Lower lobe of right lung (tissue), 2 donors: ENCODE measurements around the gene ST7. TPM values are rescaled to one million over a fixed set of nuclear protein-coding genes. Genes with fewer than 3 reads are reported as not detected.

Source experiments
- ATAC-seq, 2 donors: fragments of 200-7000 bp; cut with Tn5 transposase; one replicate each; pipeline ENCODE4 v1.9.1; 2020 to 2022; ENCODE audit warnings: mild to moderate bottlenecking in 2 of 2, moderate library complexity in 2 of 2
- DNase-seq: peaks from one replicate; pipeline ENCODE4 v3.0.0-alpha.2; 2020
- H3K27ac ChIP-seq: fragments of 200-600 bp; one replicate; pipeline ENCODE4 v1.8.0; 2022
- H3K27me3 ChIP-seq: fragments of 200-600 bp; one replicate; pipeline ENCODE4 v1.8.0; 2022; ENCODE audit warnings: low read depth
- H3K36me3 ChIP-seq: fragments of 200-600 bp; one replicate; pipeline ENCODE4 v1.8.0; 2022; ENCODE audit warnings: mild to moderate bottlenecking
- H3K4me1 ChIP-seq: fragments of 200-600 bp; one replicate; pipeline ENCODE4 v1.8.0; 2022
- H3K4me3 ChIP-seq: fragments of 200-600 bp; one replicate; pipeline ENCODE4 v1.8.0; 2022; ENCODE audit warnings: mild to moderate bottlenecking
- H3K9me3 ChIP-seq: fragments of 200-600 bp; one replicate; pipeline ENCODE4 v1.8.0; 2022
- CTCF ChIP-seq: fragments of 200-600 bp; IDR thresholded peaks from one replicate; pipeline ENCODE4 v1.8.0; 2022; ENCODE audit warnings: antibody characterized with exemption, mild to moderate bottlenecking
- intact Hi-C: fragments of 100-400 bp; cut with DNase I; formaldehyde crosslinking; loops from one replicate; pipeline ENCODE4 v1.11.0; 2022
- total RNA-seq: library from RNA; stranded (reverse); fragmentation: NEBNext Ultra II Directional; extraction: Animal tissue kit (Norgen Biotek cat#: 25700); gene quantifications from one replicate; pipeline ENCODE4 v1.2.1, GENCODE V29; 2021
- donor health status: DM: no; HTN: yes; CAD: no; lungs with severe emphysema.

Gene ST7
- total RNA-seq, 1 donor from 2014 or later, result 51.1 TPM

- no peaks in the 10 kb centered on the region for H3K27me3 ChIP-seq
- H3K27ac ChIP-seq, result no peak overlapping the region
- DNase-seq (no peak), ATAC-seq (no peak)
- no peak overlapping the region for H3K4me3 ChIP-seq
- no peaks in the 10 kb centered on the region for H3K9me3 ChIP-seq
- intact Hi-C loops, result no loop called here
- TF ChIP-seq CTCF, result no peak
- peaks cover 34% of the 10 kb centered on the region for H3K4me1 ChIP-seq
- H3K36me3 ChIP-seq, result no peaks in the 10 kb centered on the region
Observed at GRCh38 chr7:117006907-117007684, 53.8 kb downstream of the ST7 start.

- Histone ChIP-seq H3K27ac (no peak overlapping the region), H3K4me1 (peaks cover 35% of the 10 kb centered on the region), H3K9me3 (no peaks in the 10 kb centered on the region), H3K27me3 (no peaks in the 10 kb centered on the region), H3K4me3 (no peak overlapping the region), H3K36me3 (no peaks in the 10 kb centered on the region)
- ATAC-seq (no peak), DNase-seq (no peak)
- TF ChIP-seq CTCF, result no peak
- intact Hi-C loops, result no loop called here
Observed at GRCh38 chr7:117008118-117008885, 55.0 kb downstream of the ST7 start.

- Histone ChIP-seq H3K27ac (no peak overlapping the region), H3K9me3 (no peaks in the 10 kb centered on the region), H3K4me3 (no peak overlapping the region), H3K36me3 (no peaks in the 10 kb centered on the region), H3K27me3 (no peaks in the 10 kb centered on the region), H3K4me1 (peaks cover 36% of the 10 kb centered on the region)
- intact Hi-C loops, result no loop called here
- no peak for TF ChIP-seq CTCF
- DNase-seq, result no peak
- no peak for ATAC-seq
Observed at GRCh38 chr7:117008886-117009531, 55.7 kb downstream of the ST7 start.

GRCh38 chr7:117009705-117010361 is 56.5 kb downstream of the ST7 start:
- H3K36me3 ChIP-seq, result no peaks in the 10 kb centered on the region
- H3K27me3 ChIP-seq, result no peaks in the 10 kb centered on the region
- H3K27ac ChIP-seq, result no peak overlapping the region
- no peak overlapping the region for H3K4me3 ChIP-seq
- no peak for DNase-seq
- no peaks in the 10 kb centered on the region for H3K9me3 ChIP-seq
- peaks cover 45% of the 10 kb centered on the region for H3K4me1 ChIP-seq
- ATAC-seq, result no peak
- TF ChIP-seq CTCF, result no peak
- intact Hi-C loops, result no loop called here

GRCh38 chr7:117010375-117011133 is 57.3 kb downstream of the ST7 start:
- no peak for ATAC-seq

More at GRCh38 chr7:117010375-117011133, 57.3 kb downstream of the ST7 start:
- Histone ChIP-seq H3K4me3 (no peak overlapping the region), H3K4me1 (peaks cover 52% of the 10 kb centered on the region), H3K9me3 (no peaks in the 10 kb centered on the region), H3K36me3 (no peaks in the 10 kb centered on the region), H3K27me3 (no peaks in the 10 kb centered on the region), H3K27ac (no peak overlapping the region)
- intact Hi-C loops, result no loop called here
- TF ChIP-seq CTCF, result no peak
- DNase-seq, result no peak
